GM19324 (cell line): ENCODE results near the gene MRC2.

Experiments used
- ATAC-seq: cut with Tn5 transposase; IDR thresholded peaks from one replicate; pipeline ENCODE4 v1.9.1; 2021; ENCODE audit warnings: mild to moderate bottlenecking, moderate library complexity; ENCODE audit not compliant: unreplicated experiment, low FRiP score

MRC2 gene

DNA sequence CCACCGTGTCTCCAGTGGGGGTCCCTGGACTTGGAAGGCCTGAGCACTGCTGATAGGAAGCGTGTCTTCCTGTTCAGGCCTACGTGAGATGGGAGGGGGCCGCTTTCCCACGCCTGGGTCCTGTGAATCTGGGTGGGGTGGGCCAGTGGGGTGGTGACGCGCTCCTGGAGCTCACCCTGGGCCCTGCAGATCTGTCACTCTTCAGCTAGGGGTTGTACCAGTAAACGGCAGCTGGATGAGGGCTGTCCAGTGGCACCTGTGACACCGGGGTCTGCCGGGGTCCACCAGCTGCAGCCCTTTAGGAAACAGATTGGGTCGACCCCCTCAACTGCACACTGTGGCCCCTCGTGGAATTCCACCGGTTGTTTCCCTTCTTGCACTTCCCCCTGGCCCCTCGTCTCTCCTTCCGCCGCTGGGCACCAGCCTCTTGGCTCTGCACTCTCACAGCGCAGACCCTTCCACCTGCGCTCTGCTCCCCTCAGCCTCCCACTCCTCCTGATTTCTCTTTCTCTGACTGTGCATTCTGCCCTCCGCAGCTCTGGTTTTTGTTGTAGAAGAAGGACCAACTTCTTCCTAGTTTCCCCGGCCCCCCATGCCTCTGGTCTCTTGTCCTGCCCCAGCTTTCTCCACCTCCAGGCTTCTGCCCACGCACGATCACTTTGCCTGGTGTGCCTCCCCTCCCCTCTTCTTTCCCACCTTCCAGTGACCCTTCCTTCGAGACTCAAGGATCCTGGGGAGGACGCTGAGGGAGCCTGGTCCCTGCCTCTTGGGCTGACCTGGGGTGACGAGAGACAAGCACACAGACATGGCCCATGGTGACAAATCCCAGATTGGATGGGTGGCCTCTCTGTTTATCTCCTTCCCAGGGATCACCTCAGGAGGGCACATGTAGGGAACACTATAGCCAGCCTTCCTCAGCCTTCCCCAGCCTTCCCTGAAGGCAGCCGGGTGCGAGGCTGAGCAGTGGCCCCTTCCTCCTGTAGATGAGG lies 4.8 kb downstream of the MRC2 start:
- ATAC-seq: no peak

DNA sequence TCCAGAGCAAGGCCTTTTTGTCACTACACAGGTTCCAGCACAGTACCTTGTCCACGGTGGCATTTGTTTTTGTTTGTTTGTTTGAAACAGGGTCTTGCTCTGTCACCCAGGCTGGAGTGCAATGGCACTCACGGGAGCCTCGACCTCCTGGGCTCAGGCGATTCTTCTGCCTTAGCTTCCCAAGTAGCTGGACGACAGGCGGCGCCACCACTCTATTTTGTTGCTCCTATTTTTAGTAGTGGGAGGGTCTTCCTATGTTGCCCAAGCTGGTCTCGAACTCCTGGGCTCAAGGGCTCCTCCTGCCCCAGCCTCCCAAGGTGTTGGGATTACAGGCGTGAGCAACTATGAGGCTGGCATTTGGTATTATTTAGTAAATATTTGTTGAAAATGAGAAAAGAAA lies 10.3 kb downstream of the MRC2 start:
- ATAC-seq: no peak

DNA sequence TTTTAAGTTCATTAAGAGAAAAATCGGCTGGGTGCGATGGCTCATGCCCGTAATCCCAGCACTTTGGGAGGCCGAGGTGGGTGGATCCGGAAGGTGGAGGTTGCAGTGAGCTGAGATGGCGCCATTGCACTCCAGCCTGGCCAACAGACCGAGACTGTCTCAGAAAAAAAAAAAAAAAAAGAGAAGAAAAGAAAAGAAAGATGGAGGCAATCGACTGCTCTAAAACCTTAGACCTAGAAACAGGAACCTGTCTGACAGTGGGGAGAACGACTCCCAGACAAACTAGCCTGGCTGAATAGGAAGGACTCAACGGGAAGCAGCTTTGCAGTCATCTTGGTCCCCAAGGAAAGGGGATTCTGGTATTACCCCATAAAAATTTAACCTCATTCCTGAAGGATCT lies 13.7 kb downstream of the MRC2 start:
- ATAC-seq: no peak

DNA sequence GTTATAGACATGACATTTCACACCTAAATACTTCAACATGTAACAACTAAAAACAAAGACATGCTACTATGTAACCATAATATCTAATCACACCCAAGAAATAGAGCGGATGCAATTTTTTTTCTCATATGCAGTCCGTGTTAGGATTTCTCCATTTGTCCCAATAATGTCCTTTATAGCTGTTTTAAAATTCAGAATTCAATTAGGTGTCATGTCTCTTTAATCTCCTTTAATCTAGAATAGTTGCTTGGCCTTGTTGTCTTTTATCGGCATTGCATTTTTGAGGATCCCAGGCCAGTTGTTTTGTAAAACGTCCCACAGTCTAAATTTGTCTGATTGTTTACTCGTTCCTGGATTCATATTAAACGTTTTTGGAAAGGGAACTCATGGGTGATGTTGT lies 14.5 kb downstream of the MRC2 start:
- ATAC-seq: no peak

DNA sequence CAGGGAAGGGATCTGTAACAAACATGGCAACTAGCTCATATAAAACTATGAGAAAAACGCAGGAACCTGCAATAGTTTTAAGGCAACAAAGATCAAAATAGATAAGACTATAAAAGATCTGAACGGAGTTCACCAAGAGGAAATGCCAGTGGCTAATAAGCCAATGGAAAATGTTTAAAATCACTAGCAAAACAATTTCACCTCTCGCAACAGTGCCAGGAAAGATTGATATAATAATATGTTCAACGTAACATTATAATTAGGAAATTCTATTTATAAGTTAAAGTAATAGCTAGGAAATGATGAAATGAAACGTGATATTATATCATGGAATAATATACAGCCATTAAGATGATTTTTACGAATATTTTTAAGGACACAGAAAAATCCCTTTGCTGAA lies 16.0 kb downstream of the MRC2 start:
- ATAC-seq: no peak

DNA sequence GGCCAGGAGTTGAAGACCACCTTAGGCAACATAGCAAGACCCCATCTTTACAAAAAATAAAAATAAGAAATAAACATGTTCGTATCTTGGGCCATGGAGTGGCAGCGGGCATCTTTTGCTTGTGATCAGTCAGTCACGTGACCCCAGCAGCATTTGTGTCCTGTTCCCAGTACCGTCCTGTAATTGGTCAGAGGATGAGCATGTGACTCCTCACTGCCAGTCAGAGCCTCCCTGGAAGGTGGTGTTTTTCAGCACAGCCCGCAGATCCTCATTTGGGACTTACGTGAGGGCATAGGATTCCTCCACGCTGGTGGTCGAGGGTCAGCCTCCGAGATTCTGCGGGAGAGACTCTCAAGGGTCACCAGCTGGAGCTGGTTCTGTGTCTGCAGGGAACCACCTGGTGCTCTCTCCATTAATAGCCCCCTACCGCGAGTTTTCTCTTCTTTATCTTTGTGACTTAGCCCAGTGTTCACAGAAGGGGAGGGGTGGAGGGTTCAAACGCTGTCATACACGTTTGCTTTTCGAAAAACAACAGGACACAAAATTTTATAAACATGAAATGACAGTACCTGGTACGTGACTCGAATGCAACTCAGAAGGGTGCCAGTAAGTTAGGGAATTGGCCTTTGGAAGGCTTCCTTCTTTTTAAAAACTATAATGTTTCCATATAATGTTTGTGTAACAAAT lies 17.2 kb downstream of the MRC2 start:
- no peak for ATAC-seq

DNA sequence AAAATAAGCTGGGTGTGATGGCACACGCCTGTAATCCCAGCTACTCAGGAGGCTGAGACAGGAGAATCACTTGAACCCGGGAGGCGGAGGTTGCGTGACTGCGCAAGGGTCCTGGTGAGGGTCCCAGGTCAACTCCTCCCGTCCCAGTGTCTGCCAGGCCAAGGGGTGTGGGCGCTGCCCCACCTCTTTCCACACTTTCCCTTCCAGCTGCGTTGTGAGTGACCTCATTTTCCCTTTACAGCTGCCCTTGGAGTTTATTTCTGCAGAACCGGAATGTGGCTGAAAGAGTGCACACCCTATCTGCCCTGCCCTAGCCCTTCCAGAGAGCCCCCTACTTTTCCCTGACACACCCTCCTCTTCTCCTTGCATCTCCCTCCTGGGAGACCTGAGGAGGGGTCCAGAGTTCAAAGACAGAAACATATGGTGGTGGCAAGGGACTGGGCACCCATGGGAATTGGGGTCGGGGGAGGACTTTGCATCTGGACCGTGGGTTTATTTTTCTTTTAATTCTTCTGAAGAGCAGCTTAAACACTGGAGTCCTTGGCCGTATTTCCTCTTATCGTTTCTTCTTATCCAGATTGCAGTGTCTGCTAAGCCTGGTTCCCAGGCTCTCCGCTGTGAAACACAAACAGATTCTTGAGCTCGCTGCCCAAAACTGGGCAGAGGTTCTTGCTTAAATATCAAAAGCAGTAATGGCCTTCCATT lies 20.9 kb downstream of the MRC2 start:
- no peak for ATAC-seq

DNA sequence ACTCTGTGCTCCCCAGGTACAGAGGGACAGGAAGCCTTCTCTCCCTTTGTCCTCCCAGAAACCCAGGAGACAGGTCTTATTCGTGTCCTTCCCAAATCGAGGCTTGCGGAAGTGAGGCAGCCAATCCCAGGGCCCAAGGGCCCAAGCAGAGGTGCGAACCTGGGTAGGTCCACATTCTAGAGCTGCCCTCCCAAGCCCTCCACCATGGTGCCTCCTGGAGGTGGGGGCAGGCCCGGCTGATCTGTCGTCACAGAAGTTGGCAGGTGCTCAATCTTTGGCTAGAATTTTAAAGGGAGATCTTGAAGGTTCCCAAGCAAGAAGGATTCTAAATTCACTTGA lies 21.5 kb downstream of the MRC2 start:
- no peak for ATAC-seq

DNA sequence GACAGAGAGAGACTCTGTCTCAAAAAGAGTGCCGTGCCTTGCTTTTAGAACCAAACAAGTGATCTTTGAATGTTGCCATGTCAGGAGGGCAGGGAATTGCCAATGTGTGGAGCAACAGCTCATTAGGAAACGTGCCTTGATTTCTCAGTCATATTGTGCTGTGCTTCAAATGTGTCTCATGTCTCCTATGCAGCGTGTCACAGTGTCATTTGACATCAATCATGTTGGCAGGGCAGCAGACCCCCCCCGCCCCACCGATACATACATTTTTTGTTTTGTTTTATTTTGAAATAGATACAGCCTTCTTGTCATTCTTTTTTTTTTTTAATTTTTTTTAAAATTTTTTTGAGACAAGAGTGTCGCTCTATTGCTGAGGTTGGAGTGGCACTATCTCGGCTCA lies 22.1 kb downstream of the MRC2 start:
- ATAC-seq: no peak

DNA sequence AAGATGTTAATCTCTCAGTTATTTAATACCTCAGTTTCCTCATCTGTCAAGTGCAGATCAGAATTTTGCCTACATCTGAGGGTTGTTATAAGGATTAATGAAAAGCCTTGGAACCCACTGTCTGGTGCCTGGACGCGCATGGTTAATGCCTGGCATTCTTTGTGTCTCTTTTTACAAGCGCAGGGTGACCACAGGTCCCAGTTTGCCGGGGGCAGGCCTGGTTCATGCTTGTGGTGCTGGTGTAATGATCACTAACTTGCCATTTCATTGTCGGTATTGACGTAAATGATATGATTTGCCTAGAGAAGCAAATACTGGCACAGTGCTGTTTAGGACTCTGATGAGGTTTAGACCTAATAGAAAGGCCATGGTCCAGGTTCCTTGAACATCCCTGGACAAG lies 23.1 kb downstream of the MRC2 start:
- no peak for ATAC-seq

DNA sequence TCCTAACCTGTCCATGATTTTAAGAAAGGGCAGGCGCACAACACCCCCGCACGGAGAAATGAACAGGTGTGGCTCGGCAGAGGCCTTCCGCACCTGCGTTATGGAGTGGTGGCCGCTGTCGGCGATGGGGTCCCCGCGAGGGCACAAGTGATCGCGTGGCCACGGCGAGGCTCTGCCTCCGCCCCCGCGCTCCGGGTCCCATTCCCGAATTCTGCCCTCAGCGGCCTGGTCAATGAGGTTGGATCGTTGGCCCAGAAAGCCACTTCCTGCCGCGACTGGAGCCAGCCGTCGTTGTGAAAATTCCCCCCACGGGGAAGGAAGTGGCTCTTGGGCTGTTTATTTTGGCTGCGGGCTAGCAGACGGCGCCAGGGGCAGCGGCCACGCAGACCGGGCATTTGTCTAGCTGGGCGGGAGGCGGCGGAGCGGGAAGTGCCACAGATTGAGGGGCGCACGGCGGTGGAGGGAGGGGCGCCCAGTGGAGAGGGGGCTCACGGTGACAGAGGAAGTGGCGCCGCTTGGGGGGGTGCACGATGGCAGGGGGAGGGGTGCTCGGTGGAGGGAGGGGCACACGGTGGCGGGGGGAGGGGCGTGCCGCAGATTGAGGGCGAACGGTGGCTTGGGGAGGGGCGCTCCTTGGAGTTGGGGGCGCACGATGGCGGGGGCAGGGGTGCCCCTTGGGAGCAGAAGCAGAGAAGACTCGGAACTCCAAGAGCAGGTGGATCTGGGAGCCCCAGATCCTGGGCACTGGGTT lies 25.0 kb downstream of the MRC2 start:
- ATAC-seq: no peak

DNA sequence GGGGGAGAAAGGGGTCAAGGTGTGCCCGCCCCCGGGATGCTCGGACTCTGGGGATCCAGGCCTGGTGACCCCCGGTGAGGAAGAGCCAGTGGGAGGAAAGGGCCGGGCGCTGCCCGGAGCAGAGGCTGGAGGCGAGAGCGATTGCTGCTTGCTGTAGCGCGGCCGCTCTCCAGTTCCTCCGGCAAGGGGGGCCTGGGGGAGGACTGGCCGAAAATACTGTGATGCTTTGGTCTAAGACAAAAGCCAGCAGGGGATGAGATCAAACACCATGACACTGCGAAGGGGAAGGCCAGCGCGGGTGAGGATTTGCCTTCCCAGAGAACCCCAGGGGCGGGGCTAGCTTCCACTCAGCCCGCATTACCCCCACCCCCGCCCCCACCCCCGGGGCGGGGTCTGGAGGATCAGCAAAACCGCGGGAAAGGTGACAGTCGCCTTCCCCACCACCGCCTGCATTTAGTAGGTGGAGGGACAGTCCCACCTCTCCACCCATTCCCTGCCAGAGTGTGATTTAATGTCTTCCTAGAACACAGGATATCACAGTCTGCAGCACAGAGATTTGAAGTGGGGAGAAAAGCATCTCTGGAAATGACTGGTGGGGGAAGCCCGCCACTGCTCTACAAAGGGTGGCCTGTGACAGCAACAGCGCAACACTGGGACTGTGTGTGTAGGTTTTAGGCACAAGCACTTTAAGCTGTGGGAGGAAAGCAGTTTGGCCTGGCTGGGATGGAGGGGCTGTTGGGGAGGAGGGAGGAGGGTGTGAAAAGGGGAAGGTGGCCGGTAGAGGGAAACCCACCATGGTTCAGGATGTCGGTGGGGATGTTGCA lies 25.7 kb downstream of the MRC2 start:
- no peak for ATAC-seq

DNA sequence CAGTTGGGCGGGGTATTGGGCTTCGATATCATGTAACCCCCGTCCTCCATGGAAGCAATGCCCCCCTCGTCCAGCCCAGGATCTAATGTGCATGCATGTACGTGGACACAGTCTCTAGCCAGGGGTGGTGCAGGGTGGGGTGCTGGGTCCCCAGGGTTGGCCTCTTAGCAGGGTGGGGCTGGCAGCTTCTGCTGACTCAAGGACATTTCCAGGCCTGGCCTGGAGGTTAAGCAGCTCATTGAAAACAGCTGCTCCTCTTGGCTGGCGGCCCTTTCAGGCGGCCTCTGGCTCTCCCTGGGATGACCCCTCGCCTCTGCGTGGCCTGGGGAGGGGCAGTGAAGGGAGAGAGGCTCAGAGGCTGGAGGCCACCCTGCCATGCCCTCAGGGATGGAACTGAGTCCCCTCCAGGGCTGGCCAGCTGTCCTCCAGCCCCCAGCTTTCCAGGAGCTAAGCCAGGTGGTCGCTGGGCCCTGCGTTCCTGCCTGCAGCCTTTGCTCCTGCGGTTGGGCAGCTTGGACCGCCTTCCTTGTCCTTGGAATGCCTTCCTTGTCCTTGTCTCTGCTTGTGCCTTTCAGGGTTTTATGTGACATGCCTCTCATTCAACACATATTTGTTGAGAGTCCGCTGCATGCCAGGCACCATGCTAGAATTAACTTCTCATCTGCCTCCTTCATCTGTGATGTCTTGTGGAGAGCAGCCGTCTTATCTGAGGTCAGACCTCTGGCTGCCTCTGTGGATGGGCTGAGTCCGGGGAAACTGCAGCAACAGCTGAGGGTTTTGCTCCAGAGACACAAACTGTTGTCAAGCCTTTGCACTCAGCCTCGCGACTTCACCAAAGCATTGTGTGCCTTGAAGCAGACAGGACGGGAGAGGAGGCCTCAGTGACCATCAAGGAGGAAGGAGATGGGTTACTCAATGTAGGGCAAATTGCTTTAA lies 26.6 kb downstream of the MRC2 start:
- no peak for ATAC-seq

DNA sequence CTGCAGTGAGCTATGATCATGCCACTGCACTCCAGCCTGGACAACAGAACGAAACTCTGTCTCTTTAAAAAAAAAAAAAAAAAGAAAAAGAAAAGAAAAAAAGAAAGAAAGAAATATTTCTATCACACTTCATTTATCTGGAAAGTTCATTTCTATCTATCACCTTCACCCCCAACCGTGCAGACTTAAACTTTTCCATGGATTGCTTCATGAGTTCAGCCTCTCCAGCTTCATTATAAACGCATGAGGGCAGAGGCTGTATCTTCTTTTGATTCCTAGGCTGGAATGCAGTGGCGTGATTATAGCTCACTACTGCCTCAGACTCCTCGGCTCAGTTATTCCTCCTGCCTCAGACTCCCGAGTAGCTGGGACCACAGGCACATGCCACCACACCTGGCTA lies 28.2 kb downstream of the MRC2 start:
- ATAC-seq: no peak

DNA sequence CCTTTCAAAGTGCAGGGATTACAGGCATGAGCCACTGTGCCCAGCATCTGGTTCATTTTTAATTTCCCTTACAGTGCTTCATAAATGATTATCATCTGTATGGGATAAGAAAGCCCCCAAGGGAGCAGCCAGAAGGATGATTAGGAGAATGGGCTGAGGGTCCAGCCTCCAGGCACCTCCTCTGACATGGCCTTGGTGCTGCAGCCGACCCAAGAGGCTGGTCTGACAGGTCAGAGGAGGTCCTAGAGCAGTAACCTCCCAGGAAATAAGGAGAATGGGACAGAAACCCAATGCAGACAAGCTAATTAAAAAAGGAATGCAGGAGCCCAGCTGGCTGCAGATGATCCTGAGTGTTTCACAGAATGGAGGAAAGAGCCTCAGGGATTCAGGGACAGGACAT lies 29.0 kb downstream of the MRC2 start:
- ATAC-seq: no peak

DNA sequence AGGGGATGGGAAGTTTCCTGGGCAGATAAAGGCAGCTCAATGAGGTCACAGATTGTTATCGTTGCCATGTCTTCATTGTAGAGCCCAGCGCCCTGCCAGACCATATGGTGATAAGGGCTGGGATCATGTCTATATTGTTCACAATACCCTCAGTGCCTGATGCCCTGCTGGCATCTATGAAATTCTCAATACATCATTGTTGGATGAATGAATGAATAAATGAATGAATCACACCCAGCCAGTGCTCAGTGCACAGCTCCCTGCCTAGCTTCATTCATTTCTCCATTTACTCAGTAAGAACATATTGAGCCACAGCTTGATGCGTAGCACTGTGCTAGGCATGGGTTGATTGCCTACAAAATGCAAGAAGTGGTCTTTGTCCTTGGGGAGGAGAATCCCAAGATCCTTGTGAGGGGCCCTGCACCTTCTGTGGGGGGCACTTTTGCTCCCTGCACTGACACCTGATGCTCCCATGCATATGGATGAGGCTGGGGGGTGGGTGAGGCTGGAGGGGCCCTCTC lies 29.7 kb downstream of the MRC2 start:
- ATAC-seq: no peak

DNA sequence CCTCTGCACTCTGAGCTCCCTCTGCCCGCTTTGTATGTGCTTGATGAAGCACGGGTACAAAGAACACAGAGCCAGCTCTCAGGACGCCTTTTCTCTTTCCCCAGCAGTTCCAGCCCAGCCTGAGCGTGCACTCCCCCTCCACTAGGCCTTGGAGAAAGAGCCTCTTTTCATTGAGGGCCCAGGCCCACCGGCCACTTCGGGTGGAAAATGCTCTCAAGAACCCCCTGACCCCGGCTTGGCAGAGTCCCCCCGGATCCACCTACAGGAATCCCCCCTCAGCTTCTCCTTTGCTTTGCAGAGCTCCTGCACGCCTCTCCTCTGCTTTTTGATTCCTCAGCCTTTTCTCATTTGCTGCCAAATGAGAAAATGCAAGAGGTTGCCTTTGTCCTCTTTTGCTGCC lies 30.2 kb downstream of the MRC2 start:
- ATAC-seq: no peak

DNA sequence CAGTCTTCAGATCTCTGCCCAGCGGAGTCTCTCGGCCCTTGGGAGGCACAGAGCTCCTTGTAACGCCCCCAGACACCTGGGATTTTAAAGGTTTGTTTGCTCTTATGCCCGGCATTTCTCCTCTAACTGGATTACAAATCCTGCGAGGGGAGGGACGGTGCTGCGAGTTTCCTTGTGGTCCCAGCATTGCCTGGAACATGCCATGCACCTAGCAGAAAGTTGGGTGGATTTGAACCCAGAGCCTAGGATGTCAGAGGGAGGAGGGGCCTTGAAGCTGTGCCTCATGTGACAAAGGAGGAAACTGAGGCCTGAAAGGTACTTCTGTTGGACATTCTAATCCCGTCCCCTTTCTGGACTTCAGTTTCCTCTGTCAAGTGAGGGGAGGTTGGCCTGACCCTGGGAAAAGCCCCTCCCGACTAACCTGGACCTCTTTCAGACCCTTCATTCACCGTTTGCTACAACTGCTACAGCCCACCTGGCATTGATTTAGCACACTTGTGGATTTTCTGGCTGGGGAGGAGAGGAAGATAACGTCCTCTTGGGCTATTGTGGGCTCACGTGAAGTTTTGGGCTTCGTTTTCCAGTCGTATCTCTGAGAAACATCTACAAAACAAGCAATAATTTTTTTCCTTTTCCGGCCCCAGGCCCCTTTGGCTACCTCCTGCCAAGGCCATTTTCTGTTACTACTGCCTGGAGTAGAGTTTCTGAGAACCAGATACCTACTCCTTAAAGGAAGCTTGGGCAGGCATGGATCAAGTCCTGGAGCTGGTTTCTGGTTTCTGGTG lies 30.9 kb downstream of the MRC2 start:
- ATAC-seq: no peak
